GM19372 (cell line): ENCODE data around the gene KCNH3.
"Not testable (repeated sequence)": the region's sequence is repeated elsewhere in the genome, so short reads cannot be mapped to it uniquely, and the experiment has no call there.

Source experiments
- ATAC-seq: cut with Tn5 transposase; IDR thresholded peaks from one replicate; pipeline ENCODE4 v1.9.1; 2021; ENCODE audit warnings: mild to moderate bottlenecking, low read depth, moderate library complexity; ENCODE audit not compliant: unreplicated experiment

KCNH3 gene

DNA sequence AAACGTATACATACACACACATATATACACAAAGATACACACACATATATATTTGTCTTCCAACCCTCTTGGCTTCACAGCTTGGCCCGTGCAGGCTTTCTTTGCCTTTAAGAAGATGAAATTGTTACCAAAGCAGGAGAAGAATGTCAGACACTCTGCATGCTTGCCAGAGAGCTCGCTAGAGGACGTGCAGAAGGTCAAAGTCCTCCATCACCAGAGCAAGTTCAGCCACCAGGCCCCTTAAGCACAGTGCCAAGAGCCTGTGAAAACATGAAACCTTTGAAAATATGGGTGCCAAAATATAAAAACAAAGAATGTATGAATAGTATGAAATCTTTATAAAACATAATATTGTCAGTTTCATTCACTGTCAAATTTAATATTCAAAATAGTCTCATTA is 44.0 kb downstream of the KCNH3 start:
- ATAC-seq: no peak

DNA sequence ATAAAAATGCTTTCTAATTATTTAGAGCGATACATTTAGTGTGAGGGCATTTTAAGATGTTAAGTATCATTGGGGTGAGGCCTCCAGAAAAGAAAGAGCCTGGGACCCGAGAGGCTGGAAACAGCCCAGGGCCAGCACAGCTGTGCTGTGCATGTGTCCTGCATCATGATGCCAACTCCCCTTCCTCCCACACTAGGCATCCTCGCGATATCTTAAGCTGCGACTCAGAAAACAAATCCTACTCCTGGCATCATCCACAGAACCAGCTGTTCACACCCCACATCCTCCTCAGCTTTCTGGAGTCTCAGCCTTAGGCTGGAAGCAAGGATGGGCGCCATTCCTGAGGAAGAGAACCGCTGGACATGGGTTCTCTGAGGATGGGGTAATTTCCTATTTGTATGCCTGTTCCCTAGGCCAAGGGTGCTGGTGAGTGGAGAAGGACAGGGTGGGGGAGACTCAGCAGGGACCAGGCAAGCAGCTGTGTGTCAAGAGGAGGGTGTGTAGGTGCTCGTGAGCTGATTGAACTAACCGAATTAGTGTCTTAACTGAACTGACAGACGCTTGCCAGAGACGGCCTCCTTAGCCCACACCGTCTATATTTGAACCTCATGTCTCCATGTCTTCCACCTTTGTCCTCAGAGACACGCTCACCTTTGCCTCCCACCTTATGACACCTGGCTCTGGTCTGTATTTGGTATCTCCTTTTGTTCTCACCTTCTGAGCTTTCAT is 44.7 kb downstream of the KCNH3 start:
- no peak for ATAC-seq

DNA sequence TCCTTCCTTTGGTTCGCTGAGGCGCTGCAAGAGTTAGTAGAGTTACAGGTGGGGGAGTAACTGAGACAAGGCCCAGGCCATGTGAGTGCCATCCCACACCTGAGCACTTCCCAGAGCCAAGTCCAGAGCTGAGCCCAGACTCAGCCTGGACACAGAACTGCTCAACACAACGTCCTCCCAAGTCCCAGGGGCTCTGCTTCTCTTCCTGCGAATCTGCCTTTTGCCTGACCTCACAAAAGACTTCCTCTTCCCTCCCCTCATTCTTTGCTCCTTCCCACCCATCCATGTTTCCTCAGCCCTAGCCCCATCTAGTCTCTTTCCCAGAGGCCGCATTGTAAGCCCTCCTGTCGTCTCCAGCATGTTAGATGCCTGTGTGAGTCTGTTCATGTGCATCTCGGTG is 45.8 kb downstream of the KCNH3 start:
- no peak for ATAC-seq

DNA sequence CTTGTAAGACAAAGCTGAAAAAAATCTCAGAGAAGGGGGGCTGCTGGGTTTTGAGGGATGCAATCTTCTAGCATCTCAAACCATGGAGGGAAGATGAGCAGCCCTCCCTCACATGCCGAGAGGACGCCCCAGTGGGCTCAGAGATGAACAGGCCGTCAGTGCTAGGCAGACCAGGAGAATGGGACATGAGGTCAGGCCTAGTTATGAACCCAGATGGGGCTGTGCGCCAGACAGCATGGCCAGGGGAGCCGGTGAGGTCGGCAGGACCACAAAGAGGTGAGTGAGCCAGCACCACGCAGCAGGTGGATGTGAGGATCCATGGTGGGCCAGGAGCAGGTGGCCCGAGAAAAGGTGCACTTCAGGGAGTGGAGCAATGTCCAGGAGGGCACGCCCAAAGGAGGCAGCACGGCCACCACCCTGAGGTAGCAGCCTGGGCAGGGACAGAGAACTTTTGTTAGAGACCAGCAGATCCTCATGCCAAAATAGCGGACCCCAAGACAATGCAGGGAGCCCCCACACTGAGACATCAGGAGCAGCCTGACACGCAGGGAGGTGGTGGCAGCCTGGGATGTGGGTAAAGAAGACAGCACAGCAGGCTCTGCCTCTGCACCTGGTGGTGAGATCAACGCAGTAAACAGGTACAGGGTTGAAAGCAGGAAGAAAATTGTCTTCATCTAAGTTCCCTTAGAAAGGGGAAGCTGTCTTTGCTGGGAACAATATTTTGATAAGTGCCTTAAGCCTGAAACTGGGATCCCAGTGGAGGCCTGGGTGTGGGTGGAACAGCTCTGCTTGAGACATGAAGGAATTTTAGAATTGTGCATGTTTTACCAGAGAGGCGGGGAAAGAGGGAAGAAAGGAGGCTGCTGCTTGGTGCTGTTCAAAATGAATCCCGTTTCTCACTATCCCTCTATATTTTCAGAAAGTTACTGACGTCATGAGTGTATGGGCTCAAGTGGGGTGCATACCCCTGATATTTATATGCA is 46.9 kb downstream of the KCNH3 start:
- ATAC-seq: no peak

DNA sequence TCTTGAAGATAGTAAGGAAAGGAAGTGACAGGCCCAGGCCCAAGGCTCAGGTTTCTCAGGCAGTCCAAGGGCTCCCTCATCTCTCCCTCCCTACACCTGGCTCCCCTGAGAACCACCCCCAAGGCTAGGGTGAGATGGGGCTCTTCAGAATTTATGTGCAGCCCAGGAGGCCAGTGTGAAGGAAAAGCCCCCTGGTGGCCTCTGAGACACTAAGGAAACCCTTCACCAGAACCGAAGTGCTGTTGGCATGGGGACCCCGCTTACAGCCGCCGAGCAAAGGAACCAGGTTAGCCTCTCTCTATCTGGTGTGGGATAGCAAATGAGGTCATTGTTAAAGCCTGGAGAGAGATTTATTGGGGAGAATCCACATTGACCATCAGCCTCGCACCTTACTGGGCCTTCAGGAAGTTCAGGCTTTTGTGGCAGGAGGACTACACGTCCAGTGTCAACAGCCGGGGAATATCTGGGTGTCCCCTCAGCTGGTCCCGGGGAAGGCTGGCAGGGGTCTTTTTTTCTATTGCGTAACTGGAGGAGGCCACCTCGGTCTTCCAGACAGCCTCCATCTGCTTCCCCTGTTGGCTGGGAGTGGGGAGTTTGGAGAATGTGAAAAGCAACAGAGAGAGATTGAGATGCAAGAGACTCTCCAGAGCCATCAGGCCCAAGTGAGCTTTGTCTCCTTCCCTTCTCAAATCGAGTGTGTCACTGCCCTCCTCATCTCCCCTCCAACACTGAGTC is 48.5 kb downstream of the KCNH3 start:
- ATAC-seq: no peak

DNA sequence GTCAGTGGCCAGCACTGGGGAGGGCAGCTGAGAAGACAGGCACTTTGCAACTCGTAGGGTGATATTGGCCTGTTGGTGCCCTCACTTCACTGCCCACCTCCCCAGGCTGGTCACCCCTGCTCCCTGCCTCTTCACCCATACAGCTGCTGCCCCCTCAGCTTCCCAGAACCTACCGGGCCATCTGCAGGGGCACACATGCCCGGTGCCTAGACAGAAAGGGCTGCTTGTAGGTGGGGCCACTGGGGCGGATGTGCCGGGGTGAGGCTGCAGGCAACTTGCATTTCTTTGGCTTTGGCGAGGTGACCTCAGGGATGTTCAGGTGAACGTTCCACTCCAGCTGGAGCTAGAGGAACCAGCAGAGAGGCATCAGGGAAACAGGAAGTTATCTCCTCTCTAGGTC is 49.5 kb downstream of the KCNH3 start:
- ATAC-seq: no peak

DNA sequence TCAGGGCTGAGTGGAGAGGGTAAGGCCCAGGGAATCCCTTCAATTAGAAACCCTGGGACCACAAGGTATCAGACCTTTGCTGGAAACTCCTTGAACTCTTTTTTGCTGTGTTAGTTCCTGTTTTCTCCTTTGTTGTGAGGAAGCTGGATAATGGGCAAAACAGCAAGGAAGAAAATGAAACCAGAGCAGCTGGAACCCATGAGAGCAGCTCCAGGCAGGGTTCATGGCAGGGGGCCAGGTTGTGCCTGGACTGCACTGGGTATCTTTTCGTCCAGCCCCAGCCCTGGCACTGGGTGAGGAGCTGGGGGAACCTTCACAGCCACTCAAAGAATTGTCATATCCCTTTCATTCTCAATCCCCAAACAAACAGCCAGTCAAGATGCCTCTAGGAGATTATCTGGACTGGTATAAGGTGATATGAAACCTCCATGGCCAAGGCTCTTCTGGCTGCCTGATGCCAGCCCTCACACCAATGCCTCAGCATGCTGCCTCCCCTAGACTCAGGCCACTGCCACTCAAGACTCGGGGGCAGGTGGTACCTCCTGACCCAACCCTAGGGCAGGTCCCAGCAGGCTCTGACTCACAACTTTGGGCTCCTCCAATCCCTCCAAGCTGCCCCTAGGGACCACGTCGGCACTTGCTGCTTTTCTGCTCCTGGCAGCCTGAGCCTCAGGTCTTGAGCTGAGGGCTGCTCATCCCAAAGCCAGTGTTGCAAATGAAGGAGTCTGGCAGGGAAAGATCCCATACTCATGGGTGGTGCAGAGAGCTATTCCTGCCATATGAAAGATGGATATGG is 50.1 kb downstream of the KCNH3 start:
- no peak for ATAC-seq

DNA sequence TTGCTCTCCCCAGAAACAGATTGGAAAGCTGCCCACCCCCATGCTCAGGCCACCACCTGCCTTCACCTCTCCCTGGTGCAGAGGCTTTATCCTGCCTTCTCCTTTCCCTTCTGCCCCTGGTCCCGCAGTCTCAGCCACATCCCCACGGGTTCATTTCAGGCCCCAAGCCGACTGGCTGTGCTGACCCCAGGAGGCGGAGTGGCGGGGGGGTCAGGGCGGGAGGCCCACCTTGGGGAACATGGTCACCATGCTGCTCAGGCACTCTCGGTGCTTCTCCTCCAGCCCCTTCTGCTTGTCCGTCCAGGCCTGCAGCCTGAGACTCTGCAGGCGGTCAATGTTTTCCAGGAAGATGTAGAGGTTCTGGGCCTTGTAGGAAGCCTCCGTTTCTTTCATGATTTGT is 59.7 kb downstream of the KCNH3 start:
- ATAC-seq: no peak

DNA sequence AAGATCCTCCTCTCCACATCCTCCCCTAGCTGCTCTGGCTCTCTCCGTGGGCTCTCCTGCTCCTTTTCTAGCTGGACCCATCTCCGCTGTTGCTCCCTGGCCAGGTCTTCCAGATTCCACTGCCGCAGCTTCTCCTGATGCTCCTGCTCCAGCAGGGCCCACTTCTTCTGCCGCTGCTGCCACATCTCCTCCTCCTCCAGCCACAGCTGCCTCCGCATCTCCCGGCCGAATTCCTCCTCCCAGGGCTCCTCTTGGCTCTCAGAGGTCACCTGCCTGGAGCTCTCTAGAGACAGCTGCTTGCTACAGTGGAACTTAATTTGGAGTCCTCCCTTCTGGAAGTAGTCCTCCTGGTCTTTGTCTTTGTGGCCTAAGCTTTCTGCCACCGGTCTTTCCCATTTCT is 61.1 kb downstream of the KCNH3 start:
- ATAC-seq: no peak

DNA sequence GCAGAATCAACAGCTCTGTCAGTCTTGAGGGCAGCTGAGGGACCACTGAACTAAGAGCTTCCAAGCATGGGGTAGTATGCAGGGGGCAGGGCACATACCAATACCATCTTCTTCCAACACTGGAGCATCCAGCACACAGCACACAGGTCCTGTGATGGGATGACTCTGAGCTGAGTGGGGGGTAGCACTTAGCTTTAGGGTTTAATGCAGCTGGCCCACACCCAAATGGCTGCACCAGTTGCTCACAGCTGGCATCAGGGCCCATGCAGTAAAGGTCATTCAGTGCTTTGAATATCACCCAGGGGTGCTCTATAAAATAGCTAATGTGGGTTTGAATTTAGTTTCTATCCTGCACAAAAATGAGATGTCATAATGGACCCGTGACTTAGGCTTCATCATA is 64.9 kb downstream of the KCNH3 start:
- no peak for ATAC-seq

DNA sequence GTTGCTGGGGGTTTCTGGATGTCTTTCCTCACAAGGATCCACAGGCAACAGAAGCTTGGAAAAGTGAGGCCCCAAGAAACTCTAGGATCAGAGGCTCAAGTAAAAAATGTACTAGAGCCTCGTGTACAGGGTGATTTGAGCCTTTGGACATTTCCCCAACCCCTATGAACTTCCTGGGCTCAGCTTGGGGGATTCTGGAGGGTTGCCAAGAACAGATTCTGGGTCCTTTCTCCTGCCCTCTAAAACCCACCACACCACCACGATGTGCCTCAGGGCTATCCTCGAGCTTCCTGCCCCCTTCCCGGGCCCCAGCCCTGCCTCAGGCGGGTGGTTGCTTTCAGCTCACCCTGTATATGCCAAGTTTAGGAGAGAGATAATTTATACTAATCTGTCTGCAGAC is 66.0 kb downstream of the KCNH3 start:
- no peak for ATAC-seq

DNA sequence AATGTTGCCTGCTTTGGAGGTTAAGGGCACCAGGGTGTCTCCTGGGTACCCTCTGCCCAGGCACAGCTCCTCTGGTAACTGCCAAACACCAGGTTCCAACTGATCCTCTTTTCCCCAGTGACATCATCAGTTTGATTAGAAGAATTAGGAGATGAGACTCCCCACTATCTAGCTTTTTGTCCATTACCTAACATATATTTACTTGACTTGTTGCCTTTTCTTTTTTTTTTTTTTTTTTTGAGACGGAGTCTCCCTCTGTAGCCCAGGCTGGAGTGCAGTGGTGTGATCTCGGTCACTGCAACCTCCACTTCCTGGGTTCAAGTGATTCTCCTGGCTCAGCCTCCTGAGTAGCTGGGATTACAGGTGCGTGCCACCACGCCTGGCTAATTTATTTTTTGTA is 66.7 kb downstream of the KCNH3 start, which contains the start of gene FAM186B:
TSS of gene FAM186B (minus strand) at position 101 of the 400 bp plus-strand sequence. CDS start 162 bp downstream, outside the sequence.
- ATAC-seq: not testable (repeated sequence)
